HCT116 (cell line): ENCODE measurements around the gene IQCN.

Experiments used
- EGR1 ChIP-seq: IDR thresholded peaks from 2 replicates; pipeline ENCODE4 v1.6.1; 2012; ENCODE audit warnings: low read depth
- EZH2 ChIP-seq: fragments of 200-600 bp; sonication (generic); IDR thresholded peaks from 2 replicates; pipeline ENCODE4 v1.6.1; 2017; ENCODE audit warnings: antibody characterized with exemption, mixed run types
- FOSL1 ChIP-seq: IDR thresholded peaks from 2 replicates; pipeline ENCODE4 v1.6.1; 2012; ENCODE audit warnings: low read depth
- JUND ChIP-seq: IDR thresholded peaks from 2 replicates; pipeline ENCODE4 v1.6.1; 2012
- POLR2A ChIP-seq: IDR thresholded peaks from 2 replicates; pipeline ENCODE4 v1.7.0; 2011; ENCODE audit warnings: borderline replicate concordance; ENCODE audit not compliant: insufficient read depth, insufficient read length; ENCODE audit errors: extremely low read depth
- POLR2AphosphoS5 ChIP-seq: IDR thresholded peaks from 2 replicates; pipeline ENCODE4 v1.6.1; 2011; ENCODE audit warnings: mild to moderate bottlenecking, low read depth, low read length, moderate library complexity
- RAD21 ChIP-seq: IDR thresholded peaks from 2 replicates; pipeline ENCODE4 v1.6.1; 2012; ENCODE audit warnings: low read depth, mild to moderate bottlenecking
- REST ChIP-seq: IDR thresholded peaks from 2 replicates; pipeline ENCODE4 v1.6.1; 2012; ENCODE audit warnings: low read depth
- SRF ChIP-seq: IDR thresholded peaks from 2 replicates; pipeline ENCODE4 v1.6.1; 2012; ENCODE audit warnings: low read depth
- YY1 ChIP-seq: IDR thresholded peaks from 2 replicates; pipeline ENCODE4 v1.6.1; 2011; ENCODE audit warnings: low read length, low read depth, moderate library complexity, mild to moderate bottlenecking; ENCODE audit not compliant: insufficient replicate concordance; ENCODE audit errors: extremely low read depth
- ZNF274 ChIP-seq: fragments of 200-500 bp; sonication (Bioruptor generic); IDR thresholded peaks from 2 replicates; pipeline ENCODE4 v1.6.1; 2014; ENCODE audit warnings: mild to moderate bottlenecking, low read depth, low read length, inconsistent platforms
- TF ChIP-seq, protein P1 (sequence below), 3 experiments: fragments of 200-600 bp in 1 of 3; sonication (generic) in 1 of 3; IDR thresholded peaks in 2 of 3; conservative IDR thresholded peaks in 1 of 3; 2 replicates each; pipeline ENCODE4 v1.5.1; 2012 to 2017; ENCODE audit warnings: low read depth in 2 of 3, low read length in 2 of 3, antibody characterized with exemption in 1 of 3, borderline replicate concordance in 1 of 3, control low read depth in 1 of 3, mild to moderate bottlenecking in 1 of 3, mixed read lengths in 1 of 3, mixed run types in 1 of 3, moderate library complexity in 1 of 3; ENCODE audit not compliant: insufficient read depth in 1 of 3

DNA sequence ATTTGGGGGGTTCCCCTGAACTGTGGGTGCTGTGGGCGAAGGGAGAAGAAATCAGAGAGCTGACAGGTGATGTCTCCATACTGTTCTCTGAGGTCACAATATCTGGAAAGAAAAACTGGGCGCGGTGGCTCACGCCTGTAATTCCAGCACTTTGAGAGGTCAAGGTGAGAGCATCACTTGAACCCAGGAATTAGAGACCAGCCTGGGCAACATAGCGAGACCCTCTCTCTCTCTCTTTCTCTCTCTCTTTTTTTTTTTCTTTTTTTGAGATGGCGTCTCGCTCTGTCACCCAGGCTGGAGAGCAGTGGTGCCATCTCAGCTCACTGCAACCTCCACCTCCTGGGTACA, 21.9 kb downstream of the IQCN start:
- TF ChIP-seq POLR2A (no peak), ZNF274 (no peak), EGR1 (no peak), REST (no peak), FOSL1 (no peak), EZH2 (no peak), JUND (no peak), YY1 (no peak), POLR2AphosphoS5 (no peak), SRF (no peak), RAD21 (no peak)
- TF ChIP-seq, protein P1, sequence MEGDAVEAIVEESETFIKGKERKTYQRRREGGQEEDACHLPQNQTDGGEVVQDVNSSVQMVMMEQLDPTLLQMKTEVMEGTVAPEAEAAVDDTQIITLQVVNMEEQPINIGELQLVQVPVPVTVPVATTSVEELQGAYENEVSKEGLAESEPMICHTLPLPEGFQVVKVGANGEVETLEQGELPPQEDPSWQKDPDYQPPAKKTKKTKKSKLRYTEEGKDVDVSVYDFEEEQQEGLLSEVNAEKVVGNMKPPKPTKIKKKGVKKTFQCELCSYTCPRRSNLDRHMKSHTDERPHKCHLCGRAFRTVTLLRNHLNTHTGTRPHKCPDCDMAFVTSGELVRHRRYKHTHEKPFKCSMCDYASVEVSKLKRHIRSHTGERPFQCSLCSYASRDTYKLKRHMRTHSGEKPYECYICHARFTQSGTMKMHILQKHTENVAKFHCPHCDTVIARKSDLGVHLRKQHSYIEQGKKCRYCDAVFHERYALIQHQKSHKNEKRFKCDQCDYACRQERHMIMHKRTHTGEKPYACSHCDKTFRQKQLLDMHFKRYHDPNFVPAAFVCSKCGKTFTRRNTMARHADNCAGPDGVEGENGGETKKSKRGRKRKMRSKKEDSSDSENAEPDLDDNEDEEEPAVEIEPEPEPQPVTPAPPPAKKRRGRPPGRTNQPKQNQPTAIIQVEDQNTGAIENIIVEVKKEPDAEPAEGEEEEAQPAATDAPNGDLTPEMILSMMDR (IDR thresholded peaks at IDR 0.05 in 2 of 3, conservative IDR thresholded peaks at IDR 0.05 in 1 of 3; ENCODE audit: borderline replicate concordance in 1 of 3, insufficient read depth in 1 of 3, low read depth in 2 of 3, low read length in 2 of 3): no peak
